SU-DHL-6 (cell line): ENCODE results near the gene TIMP2.

Experiments
- H2AFZ ChIP-seq: fragments of 200-600 bp; sonication (generic); 2 replicates; pipeline ENCODE4 v1.6.1; 2014; ENCODE audit warnings: low read depth, mild to moderate bottlenecking, moderate library complexity, mixed read lengths, antibody characterized with exemption, low read length; ENCODE audit not compliant: severe bottlenecking
- H3F3A ChIP-seq: fragments of 200-600 bp; shearing (Covaris generic); 2 replicates; pipeline ENCODE4 v1.6.0; 2016; ENCODE audit warnings: antibody characterized with exemption, mild to moderate bottlenecking; ENCODE audit not compliant: insufficient read depth
- H3K27ac ChIP-seq: fragments of 200-600 bp; sonication (generic); 2 replicates; pipeline ENCODE4 v1.5.1; 2016; ENCODE audit warnings: low read depth, mild to moderate bottlenecking, low read length, moderate library complexity, mixed read lengths
- H3K27me3 ChIP-seq: fragments of 200-600 bp; sonication (generic), shearing (Covaris generic); 2 replicates; pipeline ENCODE4 v1.6.0; 2014; ENCODE audit warnings: mild to moderate bottlenecking, low read length
- H3K36me3 ChIP-seq: fragments of 200-600 bp; sonication (generic); 2 replicates; pipeline ENCODE4 v1.6.1; 2014; ENCODE audit warnings: mild to moderate bottlenecking, low read length, mixed read lengths
- H3K4me2 ChIP-seq: fragments of 300-600, 200-600 bp; shearing (Covaris generic), sonication (generic); 2 replicates; pipeline ENCODE4 v1.6.0; 2014; ENCODE audit warnings: low read length, low read depth, mild to moderate bottlenecking; ENCODE audit not compliant: poor library complexity, severe bottlenecking
- H3K4me3 ChIP-seq: fragments of 200-600 bp; sonication (generic); 2 replicates; pipeline ENCODE4 v1.5.1; 2014; ENCODE audit warnings: antibody characterized with exemption, low read length, mild to moderate bottlenecking, mixed read lengths; ENCODE audit not compliant: insufficient read depth, poor library complexity, severe bottlenecking
- H3K79me2 ChIP-seq: fragments of 200-600 bp; sonication (generic); 2 replicates; pipeline ENCODE4 v1.6.1; 2014; ENCODE audit warnings: mild to moderate bottlenecking, low read length, moderate library complexity; ENCODE audit not compliant: insufficient read depth
- H3K9ac ChIP-seq: fragments of 200-600 bp; sonication (generic); 2 replicates; pipeline ENCODE4 v1.7.0; 2014; ENCODE audit warnings: mild to moderate bottlenecking, low read length
- H3K9me2 ChIP-seq: fragments of 200-600 bp; sonication (generic); replicated peaks from 2 replicates; pipeline ENCODE4 v1.6.1; 2014; ENCODE audit warnings: low read length; ENCODE audit not compliant: insufficient read depth
- H3K9me3 ChIP-seq: fragments of 200-600 bp; sonication (generic); 2 replicates; pipeline ENCODE4 v1.6.1; 2014; ENCODE audit warnings: low read length, mixed read lengths; ENCODE audit not compliant: insufficient read depth
- H4K20me1 ChIP-seq: fragments of 200-600 bp; sonication (generic); 2 replicates; pipeline ENCODE4 v1.6.1; 2014; ENCODE audit warnings: low read depth, mild to moderate bottlenecking, antibody characterized with exemption, low read length, moderate library complexity, mixed read lengths
- EZH2phosphoT487 ChIP-seq: fragments of 200-600 bp; sonication (generic), shearing (Covaris generic); conservative IDR thresholded peaks from 2 replicates; pipeline ENCODE4 v1.6.1; 2018; ENCODE audit warnings: mild to moderate bottlenecking, antibody characterized with exemption, low read length, moderate library complexity, mixed read lengths
- TF ChIP-seq, protein P1 (sequence below): fragments of 200-600 bp; sonication (generic); IDR thresholded peaks from one replicate; pipeline ENCODE4 v1.5.1; 2017; ENCODE audit warnings: antibody characterized with exemption, mild to moderate bottlenecking, low read length, moderate library complexity; ENCODE audit not compliant: insufficient read depth, poor library complexity, severe bottlenecking

Gene TIMP2

DNA sequence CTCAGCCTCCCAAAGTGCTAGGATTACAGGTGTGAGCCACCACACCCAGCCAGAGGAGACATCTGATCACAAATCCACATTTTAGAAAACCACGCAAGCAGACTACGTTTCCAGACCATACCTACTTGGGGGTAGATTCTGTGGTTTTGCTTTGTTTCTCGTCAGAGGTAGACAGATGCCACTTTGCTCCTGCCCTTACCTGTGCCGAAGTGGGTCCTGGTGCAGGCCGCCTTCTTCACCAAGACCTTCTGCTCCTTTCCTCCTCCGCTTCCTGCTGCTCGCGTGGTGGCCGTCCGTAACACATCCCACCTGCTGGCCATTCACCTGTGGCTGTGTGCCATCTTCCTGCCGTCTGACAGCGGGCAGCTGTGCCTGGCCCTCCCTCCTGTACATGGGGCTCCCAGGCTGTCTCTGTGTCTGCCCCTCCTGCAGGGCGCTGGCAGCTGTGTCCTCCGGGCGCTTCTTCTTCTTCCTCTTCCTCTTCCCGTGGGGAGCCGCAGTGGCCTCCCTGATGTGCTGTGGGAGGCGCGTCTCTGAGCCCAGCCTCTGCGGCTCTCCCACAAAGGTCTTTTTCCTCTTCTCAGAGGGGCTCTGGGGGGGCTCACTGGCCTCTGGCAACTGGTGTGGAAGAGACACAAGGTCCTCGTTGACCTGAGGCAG is 121.9 kb downstream of the TIMP2 start:
- H3K4me3 ChIP-seq = no peak overlapping the region
- no peaks in the 10 kb centered on the region for H4K20me1 ChIP-seq
- no peaks in the 10 kb centered on the region for H3K9me3 ChIP-seq
- H3F3A ChIP-seq = no peaks in the 10 kb centered on the region
- H3K36me3 ChIP-seq = peaks cover 3% of the 10 kb centered on the region; the same call in 1 of the 2 replicates
- no peak overlapping the region for H3K9ac ChIP-seq
- no peaks in the 10 kb centered on the region for H3K9me2 ChIP-seq
- no peaks in the 10 kb centered on the region for H3K79me2 ChIP-seq
- H3K27me3 ChIP-seq = no peaks in the 10 kb centered on the region
- no peak overlapping the region for H3K4me2 ChIP-seq
- no peak overlapping the region for H2AFZ ChIP-seq
- no peak overlapping the region for H3K27ac ChIP-seq
- TF ChIP-seq, protein P1, sequence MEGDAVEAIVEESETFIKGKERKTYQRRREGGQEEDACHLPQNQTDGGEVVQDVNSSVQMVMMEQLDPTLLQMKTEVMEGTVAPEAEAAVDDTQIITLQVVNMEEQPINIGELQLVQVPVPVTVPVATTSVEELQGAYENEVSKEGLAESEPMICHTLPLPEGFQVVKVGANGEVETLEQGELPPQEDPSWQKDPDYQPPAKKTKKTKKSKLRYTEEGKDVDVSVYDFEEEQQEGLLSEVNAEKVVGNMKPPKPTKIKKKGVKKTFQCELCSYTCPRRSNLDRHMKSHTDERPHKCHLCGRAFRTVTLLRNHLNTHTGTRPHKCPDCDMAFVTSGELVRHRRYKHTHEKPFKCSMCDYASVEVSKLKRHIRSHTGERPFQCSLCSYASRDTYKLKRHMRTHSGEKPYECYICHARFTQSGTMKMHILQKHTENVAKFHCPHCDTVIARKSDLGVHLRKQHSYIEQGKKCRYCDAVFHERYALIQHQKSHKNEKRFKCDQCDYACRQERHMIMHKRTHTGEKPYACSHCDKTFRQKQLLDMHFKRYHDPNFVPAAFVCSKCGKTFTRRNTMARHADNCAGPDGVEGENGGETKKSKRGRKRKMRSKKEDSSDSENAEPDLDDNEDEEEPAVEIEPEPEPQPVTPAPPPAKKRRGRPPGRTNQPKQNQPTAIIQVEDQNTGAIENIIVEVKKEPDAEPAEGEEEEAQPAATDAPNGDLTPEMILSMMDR = no peak
- no peak for TF ChIP-seq EZH2phosphoT487
